ENCODE data around the gene FBXO15.

DNA sequence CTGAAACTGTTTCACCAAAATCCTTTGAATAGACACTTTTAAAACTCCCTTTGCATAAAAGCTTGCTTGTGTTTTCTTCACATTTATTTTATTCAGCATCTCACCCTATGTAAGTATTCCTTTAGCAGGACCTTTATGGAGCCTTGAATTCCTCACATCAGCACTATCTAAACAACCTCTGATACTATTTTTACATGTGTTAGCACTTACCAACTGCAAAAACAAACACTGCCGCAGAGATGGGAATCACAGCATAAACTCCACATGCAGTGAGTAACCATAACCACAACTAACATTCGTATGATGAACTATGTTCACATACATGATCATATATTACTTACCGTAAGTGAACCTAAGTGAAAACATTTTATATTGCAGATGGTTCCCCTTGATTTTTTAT lies 15.4 kb downstream of the FBXO15 start:
- TF ChIP-seq, protein P1, sequence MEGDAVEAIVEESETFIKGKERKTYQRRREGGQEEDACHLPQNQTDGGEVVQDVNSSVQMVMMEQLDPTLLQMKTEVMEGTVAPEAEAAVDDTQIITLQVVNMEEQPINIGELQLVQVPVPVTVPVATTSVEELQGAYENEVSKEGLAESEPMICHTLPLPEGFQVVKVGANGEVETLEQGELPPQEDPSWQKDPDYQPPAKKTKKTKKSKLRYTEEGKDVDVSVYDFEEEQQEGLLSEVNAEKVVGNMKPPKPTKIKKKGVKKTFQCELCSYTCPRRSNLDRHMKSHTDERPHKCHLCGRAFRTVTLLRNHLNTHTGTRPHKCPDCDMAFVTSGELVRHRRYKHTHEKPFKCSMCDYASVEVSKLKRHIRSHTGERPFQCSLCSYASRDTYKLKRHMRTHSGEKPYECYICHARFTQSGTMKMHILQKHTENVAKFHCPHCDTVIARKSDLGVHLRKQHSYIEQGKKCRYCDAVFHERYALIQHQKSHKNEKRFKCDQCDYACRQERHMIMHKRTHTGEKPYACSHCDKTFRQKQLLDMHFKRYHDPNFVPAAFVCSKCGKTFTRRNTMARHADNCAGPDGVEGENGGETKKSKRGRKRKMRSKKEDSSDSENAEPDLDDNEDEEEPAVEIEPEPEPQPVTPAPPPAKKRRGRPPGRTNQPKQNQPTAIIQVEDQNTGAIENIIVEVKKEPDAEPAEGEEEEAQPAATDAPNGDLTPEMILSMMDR (IDR thresholded peaks at IDR 0.05): no peak
- TF ChIP-seq POLR2A (IDR thresholded peaks at IDR 0.05): no peak

Data from body of pancreas (tissue), 4 donors.